Endodermal cell (in vitro differentiated cells): ENCODE measurements around the gene LGR6. TPM values are rescaled to one million over a fixed set of nuclear protein-coding genes. Genes with fewer than 3 reads are reported as not detected.

Source experiments
- DNase-seq: peaks from one replicate; pipeline ENCODE4 v3.0.0-alpha.2; 2017
- H3K27ac ChIP-seq: 2 replicates; pipeline ENCODE4 v1.5.1; 2013; ENCODE audit warnings: mild to moderate bottlenecking, low read depth, low read length, moderate library complexity
- H3K27me3 ChIP-seq: 2 replicates; pipeline ENCODE4 v1.6.1; 2013; ENCODE audit warnings: mild to moderate bottlenecking, low read length, moderate library complexity; ENCODE audit not compliant: insufficient read depth, control insufficient read depth, poor library complexity, severe bottlenecking
- H3K36me3 ChIP-seq: 2 replicates; pipeline ENCODE4 v1.7.0; 2013; ENCODE audit warnings: mild to moderate bottlenecking, low read length, moderate library complexity; ENCODE audit not compliant: control insufficient read depth, insufficient read depth
- H3K4me1 ChIP-seq: one replicate; pipeline ENCODE4 v1.7.0; 2013; ENCODE audit warnings: low read length; ENCODE audit not compliant: control insufficient read depth, insufficient read depth
- H3K4me3 ChIP-seq: 2 replicates; pipeline ENCODE4 v1.5.1; 2013; ENCODE audit warnings: mild to moderate bottlenecking, low read length, moderate library complexity
- H3K9ac ChIP-seq: 2 replicates; pipeline ENCODE4 v1.6.1; 2013; ENCODE audit warnings: mild to moderate bottlenecking, low read length, moderate library complexity; ENCODE audit not compliant: poor library complexity, severe bottlenecking; ENCODE audit errors: extremely low read depth
- H3K9me3 ChIP-seq: 2 replicates; pipeline ENCODE4 v1.6.1; 2013; ENCODE audit warnings: mild to moderate bottlenecking, low read length, moderate library complexity; ENCODE audit not compliant: control insufficient read depth
- H3K27ac Mint-ChIP-seq: 2 replicates; pipeline ENCODE4 v1.8.0; 2020; ENCODE audit warnings: mixed read lengths
- H3K27me3 Mint-ChIP-seq: 2 replicates; pipeline ENCODE4 v1.8.0; 2021; ENCODE audit warnings: mild to moderate bottlenecking, mixed read lengths; ENCODE audit not compliant: insufficient read depth
- H3K36me3 Mint-ChIP-seq: 2 replicates; pipeline ENCODE4 v1.8.0; 2020; ENCODE audit warnings: low read depth, mixed read lengths
- H3K4me1 Mint-ChIP-seq: 2 replicates; pipeline ENCODE4 v1.8.0; 2020; ENCODE audit warnings: mixed read lengths
- H3K4me3 Mint-ChIP-seq: 2 replicates; pipeline ENCODE4 v1.8.0; 2020; ENCODE audit warnings: mild to moderate bottlenecking, moderate library complexity, mixed read lengths
- H3K9me3 Mint-ChIP-seq: 2 replicates; pipeline ENCODE4 v1.8.0; 2020; ENCODE audit warnings: mild to moderate bottlenecking, mixed read lengths
- WGBS, 2 experiments: methylation state at CpG; one replicate each; pipeline versions ENCODE4 v1.1.5 to v1.1.7; 2013; ENCODE audit warnings: missing lambda C conversion rate in 2 of 2, mixed read lengths in 1 of 2; ENCODE audit not compliant: insufficient coverage in 1 of 2, insufficient read length in 1 of 2; 5-methylcytosine and 5-hydroxymethylcytosine counted together
- total RNA-seq, 2 donors: library from RNA; stranded (reverse); fragmentation: NEBNext Ultra II Directional in 1 of 2; extraction: Animal tissue kit (Norgen Biotek cat#: 25700) in 1 of 2; gene quantifications; 2 replicates in 1 of 2; 3 replicates in 1 of 2; pipeline ENCODE4 v1.2.1, GENCODE V29; 2021
- TF ChIP-seq, protein P1 (sequence below): fragments of 200-600 bp; sonication (generic); conservative IDR thresholded peaks from 2 replicates; pipeline ENCODE4 v1.5.0; 2021; ENCODE audit warnings: antibody characterized with exemption, mild to moderate bottlenecking

Gene LGR6
- total RNA-seq, 2 donors from 2014 or later = 0.73 to 1.5 TPM

- Mint-ChIP-seq H3K27ac (no peak overlapping the region), H3K4me3 (no peak overlapping the region), H3K4me1 (peaks cover 4% of the 10 kb centered on the region), H3K27me3 (no peaks in the 10 kb centered on the region), H3K36me3 (no peaks in the 10 kb centered on the region), H3K9me3 (no peaks in the 10 kb centered on the region)
- Histone ChIP-seq H3K36me3 (no peaks in the 10 kb centered on the region), H3K9me3 (no peaks in the 10 kb centered on the region), H3K9ac (no peak overlapping the region), H3K27me3 (no peaks in the 10 kb centered on the region), H3K27ac (no peak overlapping the region), H3K4me3 (no peak overlapping the region), H3K4me1 (peaks cover 8% of the 10 kb centered on the region)
- DNase-seq = no peak
- TF ChIP-seq, protein P1, sequence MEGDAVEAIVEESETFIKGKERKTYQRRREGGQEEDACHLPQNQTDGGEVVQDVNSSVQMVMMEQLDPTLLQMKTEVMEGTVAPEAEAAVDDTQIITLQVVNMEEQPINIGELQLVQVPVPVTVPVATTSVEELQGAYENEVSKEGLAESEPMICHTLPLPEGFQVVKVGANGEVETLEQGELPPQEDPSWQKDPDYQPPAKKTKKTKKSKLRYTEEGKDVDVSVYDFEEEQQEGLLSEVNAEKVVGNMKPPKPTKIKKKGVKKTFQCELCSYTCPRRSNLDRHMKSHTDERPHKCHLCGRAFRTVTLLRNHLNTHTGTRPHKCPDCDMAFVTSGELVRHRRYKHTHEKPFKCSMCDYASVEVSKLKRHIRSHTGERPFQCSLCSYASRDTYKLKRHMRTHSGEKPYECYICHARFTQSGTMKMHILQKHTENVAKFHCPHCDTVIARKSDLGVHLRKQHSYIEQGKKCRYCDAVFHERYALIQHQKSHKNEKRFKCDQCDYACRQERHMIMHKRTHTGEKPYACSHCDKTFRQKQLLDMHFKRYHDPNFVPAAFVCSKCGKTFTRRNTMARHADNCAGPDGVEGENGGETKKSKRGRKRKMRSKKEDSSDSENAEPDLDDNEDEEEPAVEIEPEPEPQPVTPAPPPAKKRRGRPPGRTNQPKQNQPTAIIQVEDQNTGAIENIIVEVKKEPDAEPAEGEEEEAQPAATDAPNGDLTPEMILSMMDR = no peak
- WGBS, 2 experiments = 82 to 90% methylated on average over 4 to 6 of the region's 6 CpGs
These were observed 93.1 kb downstream of the LGR6 start for GRCh38 chr1:202286622-202287097.

DNA sequence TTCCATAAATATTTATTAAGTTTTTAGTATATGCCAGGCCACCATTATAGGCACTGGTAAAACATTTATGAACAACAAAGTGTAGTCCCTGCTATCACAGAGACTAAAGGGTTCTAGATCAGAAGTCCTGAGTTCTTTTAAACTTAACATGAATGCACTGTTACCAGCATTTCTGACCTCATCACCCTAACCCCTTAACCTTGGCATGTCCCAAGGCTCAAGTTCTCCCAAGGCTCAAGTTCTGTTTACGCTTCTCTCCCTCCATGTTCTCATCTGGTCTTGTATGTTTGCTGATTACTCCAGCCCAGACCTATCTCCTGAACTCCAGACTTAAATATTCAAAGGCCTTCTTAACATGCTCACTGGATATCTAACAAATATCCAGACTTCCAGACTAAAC, 93.6 kb downstream of the LGR6 start:
- peaks cover 8% of the 10 kb centered on the region for H3K4me1 ChIP-seq
- H3K27me3 ChIP-seq = no peaks in the 10 kb centered on the region
- Mint-ChIP-seq H3K27ac (no peak overlapping the region), H3K4me3 (no peak overlapping the region), H3K27me3 (no peaks in the 10 kb centered on the region), H3K36me3 (no peaks in the 10 kb centered on the region), H3K9me3 (no peaks in the 10 kb centered on the region), H3K4me1 (peaks cover 4% of the 10 kb centered on the region)
- no peak overlapping the region for H3K9ac ChIP-seq
- H3K27ac ChIP-seq = no peak overlapping the region
- DNase-seq = no peak
- H3K36me3 ChIP-seq = no peaks in the 10 kb centered on the region
- 98 to 100% methylated on average over 1 of the region's 1 CpG for WGBS, 2 experiments
- no peaks in the 10 kb centered on the region for H3K9me3 ChIP-seq
- TF ChIP-seq, protein P1 = no peak
- no peak overlapping the region for H3K4me3 ChIP-seq

GRCh38 chr1:202288177-202288576, 94.6 kb downstream of the LGR6 start:
- Mint-ChIP-seq H3K27ac (no peak overlapping the region), H3K4me1 (peaks cover 4% of the 10 kb centered on the region), H3K4me3 (no peak overlapping the region), H3K27me3 (no peaks in the 10 kb centered on the region), H3K36me3 (no peaks in the 10 kb centered on the region), H3K9me3 (no peaks in the 10 kb centered on the region)
- H3K27me3 ChIP-seq = no peaks in the 10 kb centered on the region
- TF ChIP-seq, protein P1 = no peak
- H3K36me3 ChIP-seq = no peaks in the 10 kb centered on the region
- no peak for DNase-seq
- no peak overlapping the region for H3K9ac ChIP-seq
- H3K27ac ChIP-seq = no peak overlapping the region
- WGBS, 2 experiments = 62 to 64% methylated on average over 3 of the region's 3 CpGs
- H3K9me3 ChIP-seq = no peaks in the 10 kb centered on the region
- H3K4me3 ChIP-seq = no peak overlapping the region
- H3K4me1 ChIP-seq = peaks cover 8% of the 10 kb centered on the region
